Measurements from ENCODE around the gene GPR22.

GPR22 gene
- 0 reads per million in 3 donors for total RNA-seq

GRCh38 chr7:107469929-107470328 lies at the start of gene GPR22:
Gene GPR22, plus strand, starts transcription at chr7:107470057. Its CDS starts 4,004 bp downstream, at chr7:107474061.
- Histone ChIP-seq H3K36me3 (ENCODE audit: control insufficient read depth, insufficient read depth, low read length) (no peaks in the 10 kb centered on the region), H3K4me3 (ENCODE audit: insufficient read depth, low read depth, low read length, poor library complexity, severe bottlenecking) (no peak within 1 kb of the TSS), H3K27me3 (replicated peaks; ENCODE audit: control insufficient read depth, insufficient read depth, low read length, poor library complexity, severe bottlenecking) (no peaks in the 10 kb centered on the region), H3K9me3 (ENCODE audit: control insufficient read depth, low read length) (no peaks in the 10 kb centered on the region), H3K27ac (ENCODE audit: insufficient read depth, low read length, poor library complexity, severe bottlenecking) (no peak within 1 kb of the TSS), H3K4me1 (ENCODE audit: control insufficient read depth, insufficient read depth, low read length, poor library complexity, severe bottlenecking) (no peaks in the 10 kb centered on the region)
- DNase-seq, result no peak

GRCh38 chr7:107427462-107427861 lies 42.4 kb upstream of the GPR22 start:
- Histone ChIP-seq H3K27me3 (replicated peaks; ENCODE audit: control insufficient read depth, insufficient read depth, low read length, poor library complexity, severe bottlenecking) (no peaks in the 10 kb centered on the region), H3K36me3 (ENCODE audit: control insufficient read depth, insufficient read depth, low read length) (no peaks in the 10 kb centered on the region), H3K4me3 (ENCODE audit: insufficient read depth, low read depth, low read length, poor library complexity, severe bottlenecking) (no peak overlapping the region), H3K4me1 (ENCODE audit: control insufficient read depth, insufficient read depth, low read length, poor library complexity, severe bottlenecking) (no peaks in the 10 kb centered on the region), H3K27ac (ENCODE audit: insufficient read depth, low read length, poor library complexity, severe bottlenecking) (no peak overlapping the region), H3K9me3 (ENCODE audit: control insufficient read depth, low read length) (no peaks in the 10 kb centered on the region)
- no peak for DNase-seq

- Histone ChIP-seq H3K9me3 (ENCODE audit: control insufficient read depth, low read length) (no peaks in the 10 kb centered on the region), H3K4me3 (ENCODE audit: insufficient read depth, low read depth, low read length, poor library complexity, severe bottlenecking) (no peak overlapping the region), H3K27me3 (replicated peaks; ENCODE audit: control insufficient read depth, insufficient read depth, low read length, poor library complexity, severe bottlenecking) (no peaks in the 10 kb centered on the region), H3K27ac (ENCODE audit: insufficient read depth, low read length, poor library complexity, severe bottlenecking) (no peak overlapping the region), H3K4me1 (ENCODE audit: control insufficient read depth, insufficient read depth, low read length, poor library complexity, severe bottlenecking) (no peaks in the 10 kb centered on the region), H3K36me3 (ENCODE audit: control insufficient read depth, insufficient read depth, low read length) (no peaks in the 10 kb centered on the region)
- no peak for DNase-seq
These were observed 41.2 kb upstream of the GPR22 start for GRCh38 chr7:107428642-107429041.

- DNase-seq, result no peak
- Histone ChIP-seq H3K36me3 (ENCODE audit: control insufficient read depth, insufficient read depth, low read length) (no peaks in the 10 kb centered on the region), H3K27ac (ENCODE audit: insufficient read depth, low read length, poor library complexity, severe bottlenecking) (no peak overlapping the region), H3K9me3 (ENCODE audit: control insufficient read depth, low read length) (no peaks in the 10 kb centered on the region), H3K27me3 (replicated peaks; ENCODE audit: control insufficient read depth, insufficient read depth, low read length, poor library complexity, severe bottlenecking) (no peaks in the 10 kb centered on the region), H3K4me3 (ENCODE audit: insufficient read depth, low read depth, low read length, poor library complexity, severe bottlenecking) (no peak overlapping the region), H3K4me1 (ENCODE audit: control insufficient read depth, insufficient read depth, low read length, poor library complexity, severe bottlenecking) (no peaks in the 10 kb centered on the region)
These were observed 39.8 kb upstream of the GPR22 start for GRCh38 chr7:107430057-107430456.

- H3K4me1 ChIP-seq (ENCODE audit: control insufficient read depth, insufficient read depth, low read length, poor library complexity, severe bottlenecking), result no peaks in the 10 kb centered on the region
- no peaks in the 10 kb centered on the region for H3K36me3 ChIP-seq (ENCODE audit: control insufficient read depth, insufficient read depth, low read length)
- no peak overlapping the region for H3K4me3 ChIP-seq (ENCODE audit: insufficient read depth, low read depth, low read length, poor library complexity, severe bottlenecking)
- no peaks in the 10 kb centered on the region for H3K9me3 ChIP-seq (ENCODE audit: control insufficient read depth, low read length)
- H3K27ac ChIP-seq (ENCODE audit: insufficient read depth, low read length, poor library complexity, severe bottlenecking), result no peak overlapping the region
- no peak for DNase-seq
- no peaks in the 10 kb centered on the region for H3K27me3 ChIP-seq (replicated peaks; ENCODE audit: control insufficient read depth, insufficient read depth, low read length, poor library complexity, severe bottlenecking)
These were observed 37.6 kb upstream of the GPR22 start for GRCh38 chr7:107432261-107432660.

- H3K9me3 ChIP-seq (ENCODE audit: control insufficient read depth, low read length), result no peaks in the 10 kb centered on the region
- no peaks in the 10 kb centered on the region for H3K27me3 ChIP-seq (replicated peaks; ENCODE audit: control insufficient read depth, insufficient read depth, low read length, poor library complexity, severe bottlenecking)
- no peak overlapping the region for H3K27ac ChIP-seq (ENCODE audit: insufficient read depth, low read length, poor library complexity, severe bottlenecking)
- no peak for DNase-seq
- no peaks in the 10 kb centered on the region for H3K4me1 ChIP-seq (ENCODE audit: control insufficient read depth, insufficient read depth, low read length, poor library complexity, severe bottlenecking)
- no peak overlapping the region for H3K4me3 ChIP-seq (ENCODE audit: insufficient read depth, low read depth, low read length, poor library complexity, severe bottlenecking)
- no peaks in the 10 kb centered on the region for H3K36me3 ChIP-seq (ENCODE audit: control insufficient read depth, insufficient read depth, low read length)
These were observed 34.1 kb upstream of the GPR22 start for GRCh38 chr7:107435749-107436148.

- no peak overlapping the region for H3K4me3 ChIP-seq (ENCODE audit: insufficient read depth, low read depth, low read length, poor library complexity, severe bottlenecking)
- no peaks in the 10 kb centered on the region for H3K27me3 ChIP-seq (replicated peaks; ENCODE audit: control insufficient read depth, insufficient read depth, low read length, poor library complexity, severe bottlenecking)
- H3K36me3 ChIP-seq (ENCODE audit: control insufficient read depth, insufficient read depth, low read length), result no peaks in the 10 kb centered on the region
- no peaks in the 10 kb centered on the region for H3K9me3 ChIP-seq (ENCODE audit: control insufficient read depth, low read length)
- H3K27ac ChIP-seq (ENCODE audit: insufficient read depth, low read length, poor library complexity, severe bottlenecking), result no peak overlapping the region
- H3K4me1 ChIP-seq (ENCODE audit: control insufficient read depth, insufficient read depth, low read length, poor library complexity, severe bottlenecking), result no peaks in the 10 kb centered on the region
- no peak for DNase-seq
These were observed 30.8 kb upstream of the GPR22 start for GRCh38 chr7:107439025-107439424.

- no peak overlapping the region for H3K27ac ChIP-seq (ENCODE audit: insufficient read depth, low read length, poor library complexity, severe bottlenecking)
- no peaks in the 10 kb centered on the region for H3K4me1 ChIP-seq (ENCODE audit: control insufficient read depth, insufficient read depth, low read length, poor library complexity, severe bottlenecking)
- H3K27me3 ChIP-seq (replicated peaks; ENCODE audit: control insufficient read depth, insufficient read depth, low read length, poor library complexity, severe bottlenecking), result no peaks in the 10 kb centered on the region
- H3K9me3 ChIP-seq (ENCODE audit: control insufficient read depth, low read length), result no peaks in the 10 kb centered on the region
- DNase-seq, result no peak
- no peak overlapping the region for H3K4me3 ChIP-seq (ENCODE audit: insufficient read depth, low read depth, low read length, poor library complexity, severe bottlenecking)
- no peaks in the 10 kb centered on the region for H3K36me3 ChIP-seq (ENCODE audit: control insufficient read depth, insufficient read depth, low read length)
These were observed 28.1 kb upstream of the GPR22 start for GRCh38 chr7:107441581-107442422.

GRCh38 chr7:107442678-107443077 lies 27.2 kb upstream of the GPR22 start:
- Histone ChIP-seq H3K4me3 (ENCODE audit: insufficient read depth, low read depth, low read length, poor library complexity, severe bottlenecking) (no peak overlapping the region), H3K36me3 (ENCODE audit: control insufficient read depth, insufficient read depth, low read length) (no peaks in the 10 kb centered on the region), H3K9me3 (ENCODE audit: control insufficient read depth, low read length) (no peaks in the 10 kb centered on the region), H3K27me3 (replicated peaks; ENCODE audit: control insufficient read depth, insufficient read depth, low read length, poor library complexity, severe bottlenecking) (no peaks in the 10 kb centered on the region), H3K4me1 (ENCODE audit: control insufficient read depth, insufficient read depth, low read length, poor library complexity, severe bottlenecking) (no peaks in the 10 kb centered on the region), H3K27ac (ENCODE audit: insufficient read depth, low read length, poor library complexity, severe bottlenecking) (no peak overlapping the region)
- DNase-seq, result no peak

GRCh38 chr7:107446531-107446930 lies 23.3 kb upstream of the GPR22 start:
- Histone ChIP-seq H3K4me3 (ENCODE audit: insufficient read depth, low read depth, low read length, poor library complexity, severe bottlenecking) (no peak overlapping the region), H3K9me3 (ENCODE audit: control insufficient read depth, low read length) (no peaks in the 10 kb centered on the region), H3K27me3 (replicated peaks; ENCODE audit: control insufficient read depth, insufficient read depth, low read length, poor library complexity, severe bottlenecking) (no peaks in the 10 kb centered on the region), H3K36me3 (ENCODE audit: control insufficient read depth, insufficient read depth, low read length) (no peaks in the 10 kb centered on the region), H3K4me1 (ENCODE audit: control insufficient read depth, insufficient read depth, low read length, poor library complexity, severe bottlenecking) (no peaks in the 10 kb centered on the region), H3K27ac (ENCODE audit: insufficient read depth, low read length, poor library complexity, severe bottlenecking) (no peak overlapping the region)
- no peak for DNase-seq

All from effector memory CD4-positive, alpha-beta T cell (primary cell).